Neural cell (in vitro differentiated cells): ENCODE data around the gene PEX13. TPM values are rescaled to one million over a fixed set of nuclear protein-coding genes. Genes with fewer than 3 reads are reported as not detected.

Experiments used
- H2AFZ ChIP-seq: fragments of 200-600, 300-800 bp; sonication (generic), shearing (Covaris generic); 2 replicates; pipeline ENCODE4 v1.6.0; 2014; ENCODE audit warnings: low read depth, mild to moderate bottlenecking, antibody characterized with exemption, low read length, moderate library complexity
- H3F3A ChIP-seq: fragments of 200-600 bp; shearing (Covaris generic); 2 replicates; pipeline ENCODE4 v1.6.1; 2016; ENCODE audit warnings: mild to moderate bottlenecking, moderate library complexity, mixed read lengths, antibody characterized with exemption, low read length; ENCODE audit not compliant: insufficient read depth, poor library complexity, severe bottlenecking
- H3K27ac ChIP-seq: fragments of 200-600, 300-800 bp; sonication (generic), shearing (Covaris generic); 2 replicates; pipeline ENCODE4 v1.5.1; 2014; ENCODE audit warnings: mild to moderate bottlenecking, low read length, moderate library complexity
- H3K27me3 ChIP-seq: fragments of 300-800, 200-600 bp; sonication (generic), shearing (Covaris generic); 2 replicates; pipeline ENCODE4 v1.6.0; 2014; ENCODE audit warnings: mild to moderate bottlenecking, low read depth, low read length, moderate library complexity; ENCODE audit not compliant: insufficient read depth
- H3K36me3 ChIP-seq: fragments of 300-800, 200-600 bp; sonication (generic), shearing (Covaris generic); 2 replicates; pipeline ENCODE4 v1.5.1; 2014; ENCODE audit warnings: mild to moderate bottlenecking, antibody characterized with exemption, low read length, moderate library complexity; ENCODE audit not compliant: insufficient read depth
- H3K4me2 ChIP-seq: fragments of 300-800, 200-600 bp; sonication (generic), shearing (Covaris generic); 2 replicates; pipeline ENCODE4 v1.6.0; 2014; ENCODE audit warnings: mild to moderate bottlenecking, low read length
- H3K4me3 ChIP-seq: fragments of 300-800, 200-600 bp; sonication (generic), shearing (Covaris generic); 2 replicates; pipeline ENCODE4 v1.5.1; 2014; ENCODE audit warnings: mild to moderate bottlenecking, low read length, moderate library complexity
- H3K79me2 ChIP-seq: fragments of 200-600 bp; shearing (Covaris generic); replicated peaks from 2 replicates; pipeline ENCODE4 v1.6.0; 2014; ENCODE audit warnings: mild to moderate bottlenecking, low read length, moderate library complexity; ENCODE audit not compliant: insufficient read depth
- H3K9ac ChIP-seq: fragments of 300-800, 200-600 bp; sonication (generic), shearing (Covaris generic); 2 replicates; pipeline ENCODE4 v1.6.1; 2016; ENCODE audit warnings: mild to moderate bottlenecking, low read length, mixed read lengths
- H3K9me2 ChIP-seq: fragments of 200-600 bp; shearing (Covaris generic); 2 replicates; pipeline ENCODE4 v1.6.1; 2016; ENCODE audit warnings: mild to moderate bottlenecking, low read length, mixed read lengths; ENCODE audit not compliant: insufficient read depth
- H3K9me3 ChIP-seq: fragments of 200-600, 300-800 bp; sonication (generic), shearing (Covaris generic); 2 replicates; pipeline ENCODE4 v1.6.1; 2016; ENCODE audit warnings: mild to moderate bottlenecking, mixed run types, low read length, moderate library complexity, mixed read lengths
- H4K20me1 ChIP-seq: fragments of 200-600 bp; shearing (Covaris generic); 2 replicates; pipeline ENCODE4 v1.6.1; 2016; ENCODE audit warnings: mild to moderate bottlenecking, mixed run types; ENCODE audit not compliant: insufficient read depth
- EP300 ChIP-seq: fragments of 450-650 bp; conservative IDR thresholded peaks from 2 replicates; pipeline ENCODE4 v1.6.1; 2014; ENCODE audit warnings: antibody characterized with exemption, mild to moderate bottlenecking, moderate library complexity; ENCODE audit not compliant: poor library complexity, severe bottlenecking
- EZH2 ChIP-seq: fragments of 200-600, 300-800 bp; shearing (Covaris generic), sonication (generic); IDR thresholded peaks from 2 replicates; pipeline ENCODE4 v1.6.1; 2014; ENCODE audit warnings: antibody characterized with exemption, low read length, borderline replicate concordance, mild to moderate bottlenecking; ENCODE audit not compliant: insufficient read depth, poor library complexity, severe bottlenecking
- MXI1 ChIP-seq: fragments of 450-650 bp; conservative IDR thresholded peaks from 2 replicates; pipeline ENCODE4 v1.6.1; 2014; ENCODE audit warnings: antibody characterized with exemption, mild to moderate bottlenecking; ENCODE audit not compliant: poor library complexity, severe bottlenecking
- POLR2AphosphoS5 ChIP-seq: IDR thresholded peaks from 2 replicates; pipeline ENCODE4 v1.6.1; 2012
- RAD21 ChIP-seq: fragments of 450-650 bp; conservative IDR thresholded peaks from 2 replicates; pipeline ENCODE4 v1.6.1; 2014; ENCODE audit warnings: antibody characterized with exemption, mild to moderate bottlenecking, moderate library complexity
- SMC3 ChIP-seq: fragments of 450-650 bp; conservative IDR thresholded peaks from 2 replicates; pipeline ENCODE4 v1.6.1; 2014; ENCODE audit warnings: antibody characterized with exemption, mild to moderate bottlenecking, moderate library complexity; ENCODE audit not compliant: poor library complexity
- TAF1 ChIP-seq: IDR thresholded peaks from 2 replicates; pipeline ENCODE4 v1.6.1; 2012; ENCODE audit warnings: low read depth
- polyA plus RNA-seq: library from polyadenylated mRNA; depleted of rRNA; stranded (reverse); fragments of >200 nt; gene quantifications from 2 replicates; pipeline ENCODE4 v1.2.3, GENCODE V29; 2014
- TF ChIP-seq, protein P1 (sequence below): IDR thresholded peaks from 2 replicates; pipeline ENCODE4 v1.6.1; 2012; ENCODE audit warnings: borderline replicate concordance
- TF ChIP-seq, protein P2 (sequence below): fragments of 450-650 bp; IDR thresholded peaks from 2 replicates; pipeline ENCODE4 v1.5.1; 2014; ENCODE audit warnings: antibody characterized with exemption, mild to moderate bottlenecking, moderate library complexity; ENCODE audit not compliant: poor library complexity, severe bottlenecking

The PEX13 gene
- polyA plus RNA-seq, 1 donor from 2014 or later: 95.6 TPM

DNA sequence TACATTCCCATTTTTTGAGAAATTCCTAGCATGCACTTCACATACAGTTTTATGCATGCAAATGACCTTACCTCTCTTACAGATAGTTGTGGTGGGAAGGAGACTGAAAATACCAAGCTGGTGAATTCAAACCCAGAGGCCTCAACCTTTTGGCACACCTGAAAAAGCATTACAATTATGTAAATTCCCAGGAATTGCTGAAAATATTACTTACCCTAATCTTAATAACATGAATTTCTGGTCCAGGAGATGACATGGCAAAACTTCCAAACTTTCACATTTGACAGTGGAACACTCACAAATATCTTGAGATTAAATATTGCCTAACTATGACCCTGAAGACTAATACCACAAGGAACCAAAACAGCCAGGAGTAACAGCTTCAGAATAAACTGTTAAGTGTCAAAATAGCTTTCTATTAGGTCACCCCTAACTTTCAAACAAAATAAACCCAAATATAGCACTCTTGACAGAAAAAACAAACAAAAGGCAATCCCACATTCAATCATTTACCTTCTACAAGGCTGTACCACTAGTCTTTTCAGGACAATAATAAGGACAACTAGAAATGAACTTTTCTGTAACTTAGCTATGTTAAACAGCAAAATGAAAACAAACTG, 10.9 kb upstream of the PEX13 start:
- no peak for TF ChIP-seq MXI1
- no peak for TF ChIP-seq EZH2
- no peak for TF ChIP-seq EP300
- TF ChIP-seq RAD21: no peak
- no peak for TF ChIP-seq POLR2AphosphoS5
- no peak for TF ChIP-seq TAF1
- no peak for TF ChIP-seq SMC3
- TF ChIP-seq, protein P1, sequence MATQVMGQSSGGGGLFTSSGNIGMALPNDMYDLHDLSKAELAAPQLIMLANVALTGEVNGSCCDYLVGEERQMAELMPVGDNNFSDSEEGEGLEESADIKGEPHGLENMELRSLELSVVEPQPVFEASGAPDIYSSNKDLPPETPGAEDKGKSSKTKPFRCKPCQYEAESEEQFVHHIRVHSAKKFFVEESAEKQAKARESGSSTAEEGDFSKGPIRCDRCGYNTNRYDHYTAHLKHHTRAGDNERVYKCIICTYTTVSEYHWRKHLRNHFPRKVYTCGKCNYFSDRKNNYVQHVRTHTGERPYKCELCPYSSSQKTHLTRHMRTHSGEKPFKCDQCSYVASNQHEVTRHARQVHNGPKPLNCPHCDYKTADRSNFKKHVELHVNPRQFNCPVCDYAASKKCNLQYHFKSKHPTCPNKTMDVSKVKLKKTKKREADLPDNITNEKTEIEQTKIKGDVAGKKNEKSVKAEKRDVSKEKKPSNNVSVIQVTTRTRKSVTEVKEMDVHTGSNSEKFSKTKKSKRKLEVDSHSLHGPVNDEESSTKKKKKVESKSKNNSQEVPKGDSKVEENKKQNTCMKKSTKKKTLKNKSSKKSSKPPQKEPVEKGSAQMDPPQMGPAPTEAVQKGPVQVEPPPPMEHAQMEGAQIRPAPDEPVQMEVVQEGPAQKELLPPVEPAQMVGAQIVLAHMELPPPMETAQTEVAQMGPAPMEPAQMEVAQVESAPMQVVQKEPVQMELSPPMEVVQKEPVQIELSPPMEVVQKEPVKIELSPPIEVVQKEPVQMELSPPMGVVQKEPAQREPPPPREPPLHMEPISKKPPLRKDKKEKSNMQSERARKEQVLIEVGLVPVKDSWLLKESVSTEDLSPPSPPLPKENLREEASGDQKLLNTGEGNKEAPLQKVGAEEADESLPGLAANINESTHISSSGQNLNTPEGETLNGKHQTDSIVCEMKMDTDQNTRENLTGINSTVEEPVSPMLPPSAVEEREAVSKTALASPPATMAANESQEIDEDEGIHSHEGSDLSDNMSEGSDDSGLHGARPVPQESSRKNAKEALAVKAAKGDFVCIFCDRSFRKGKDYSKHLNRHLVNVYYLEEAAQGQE: no peak
- TF ChIP-seq, protein P2, sequence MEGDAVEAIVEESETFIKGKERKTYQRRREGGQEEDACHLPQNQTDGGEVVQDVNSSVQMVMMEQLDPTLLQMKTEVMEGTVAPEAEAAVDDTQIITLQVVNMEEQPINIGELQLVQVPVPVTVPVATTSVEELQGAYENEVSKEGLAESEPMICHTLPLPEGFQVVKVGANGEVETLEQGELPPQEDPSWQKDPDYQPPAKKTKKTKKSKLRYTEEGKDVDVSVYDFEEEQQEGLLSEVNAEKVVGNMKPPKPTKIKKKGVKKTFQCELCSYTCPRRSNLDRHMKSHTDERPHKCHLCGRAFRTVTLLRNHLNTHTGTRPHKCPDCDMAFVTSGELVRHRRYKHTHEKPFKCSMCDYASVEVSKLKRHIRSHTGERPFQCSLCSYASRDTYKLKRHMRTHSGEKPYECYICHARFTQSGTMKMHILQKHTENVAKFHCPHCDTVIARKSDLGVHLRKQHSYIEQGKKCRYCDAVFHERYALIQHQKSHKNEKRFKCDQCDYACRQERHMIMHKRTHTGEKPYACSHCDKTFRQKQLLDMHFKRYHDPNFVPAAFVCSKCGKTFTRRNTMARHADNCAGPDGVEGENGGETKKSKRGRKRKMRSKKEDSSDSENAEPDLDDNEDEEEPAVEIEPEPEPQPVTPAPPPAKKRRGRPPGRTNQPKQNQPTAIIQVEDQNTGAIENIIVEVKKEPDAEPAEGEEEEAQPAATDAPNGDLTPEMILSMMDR: no peak
- Histone ChIP-seq H3K9ac (no peak overlapping the region), H3K4me2 (no peak overlapping the region)

DNA sequence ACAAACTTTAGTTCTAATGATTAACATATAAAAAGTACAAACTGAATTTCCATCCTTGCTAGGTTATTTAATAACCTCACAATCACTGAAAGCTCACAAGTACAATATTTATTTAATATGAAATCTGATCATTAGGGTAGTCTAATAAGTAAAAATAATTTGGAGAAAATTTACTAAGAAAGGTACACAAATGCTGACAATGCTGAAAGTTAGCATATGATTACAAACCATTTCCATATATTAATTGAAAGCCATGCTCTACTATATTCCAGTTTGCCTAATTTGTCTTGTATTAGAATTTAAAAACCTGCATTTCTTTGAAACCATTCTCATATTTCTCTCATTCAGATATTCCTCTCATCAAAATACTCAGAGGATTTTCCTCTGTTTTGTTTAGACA, 8.2 kb upstream of the PEX13 start:
- H2AFZ ChIP-seq: no peak overlapping the region
- H3K79me2 ChIP-seq: no peaks in the 10 kb centered on the region
- no peak overlapping the region for H3K4me3 ChIP-seq
- no peaks in the 10 kb centered on the region for H3K27me3 ChIP-seq
- H4K20me1 ChIP-seq: no peaks in the 10 kb centered on the region
- TF ChIP-seq EZH2 (no peak), TAF1 (no peak), SMC3 (no peak), RAD21 (no peak), EP300 (no peak), MXI1 (no peak), POLR2AphosphoS5 (no peak)
- TF ChIP-seq, protein P1: no peak
- TF ChIP-seq, protein P2: no peak
- H3K9me3 ChIP-seq: no peaks in the 10 kb centered on the region
- H3K4me2 ChIP-seq: no peak overlapping the region
- no peaks in the 10 kb centered on the region for H3K9me2 ChIP-seq
- H3K36me3 ChIP-seq: no peaks in the 10 kb centered on the region
- no peak overlapping the region for H3K27ac ChIP-seq
- H3K9ac ChIP-seq: no peak overlapping the region
- no peaks in the 10 kb centered on the region for H3F3A ChIP-seq

More for the DNA sequence above, 10.9 kb upstream of the PEX13 start:
- Histone ChIP-seq H3F3A (no peaks in the 10 kb centered on the region), H3K27me3 (no peaks in the 10 kb centered on the region), H3K36me3 (no peaks in the 10 kb centered on the region), H3K9me3 (no peaks in the 10 kb centered on the region), H3K79me2 (no peaks in the 10 kb centered on the region), H4K20me1 (no peaks in the 10 kb centered on the region), H3K9me2 (no peaks in the 10 kb centered on the region), H3K4me3 (no peak overlapping the region), H3K27ac (no peak overlapping the region), H2AFZ (no peak overlapping the region)
